GM19099 (cell line): ENCODE results near the gene FBLN2.

Experiments
- POLR2A ChIP-seq: IDR thresholded peaks from 3 replicates; pipeline ENCODE4 v1.6.1; 2011; ENCODE audit warnings: low read depth; ENCODE audit not compliant: insufficient read length; ENCODE audit errors: extremely low read depth

The FBLN2 gene

DNA sequence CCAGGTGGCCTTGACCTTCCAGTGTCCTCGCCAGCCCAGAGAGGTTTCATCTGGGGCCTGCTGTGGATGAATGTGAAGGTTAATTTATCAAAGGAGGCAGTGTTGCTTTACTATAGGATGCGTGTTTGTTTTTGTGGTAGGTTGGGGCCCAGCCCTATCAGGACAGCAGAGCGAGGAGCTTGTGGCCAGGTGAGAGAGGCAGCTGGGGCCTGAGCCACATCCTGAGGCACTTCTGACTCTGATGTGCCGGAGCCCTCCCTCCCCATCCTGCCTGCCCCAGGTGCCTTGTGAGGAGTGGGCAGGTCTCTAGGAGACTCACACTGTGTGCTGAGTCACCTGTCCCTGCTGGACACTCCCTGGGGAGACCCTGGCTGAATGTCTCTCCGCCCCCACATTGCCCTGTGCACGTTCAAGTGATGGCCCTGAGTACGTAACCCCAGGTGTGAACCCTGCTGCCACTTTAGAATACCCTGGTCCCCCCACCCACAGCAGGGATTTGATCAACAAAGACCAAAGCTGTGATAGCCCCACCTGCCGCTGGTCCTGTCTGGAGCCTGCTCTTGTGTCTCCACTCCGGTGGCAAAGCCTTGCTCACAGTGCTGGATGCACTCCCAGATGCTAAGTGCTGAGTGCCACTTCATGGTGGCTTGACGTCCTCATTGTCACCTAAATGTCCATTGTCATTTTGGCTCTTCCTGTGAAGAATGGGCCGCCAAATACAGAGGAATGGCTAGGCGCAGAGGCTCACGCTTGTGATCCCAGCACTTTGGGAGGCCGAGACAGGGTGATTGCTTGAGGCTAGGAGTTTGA is 16.0 kb downstream of the FBLN2 start:
- no peak for TF ChIP-seq POLR2A

DNA sequence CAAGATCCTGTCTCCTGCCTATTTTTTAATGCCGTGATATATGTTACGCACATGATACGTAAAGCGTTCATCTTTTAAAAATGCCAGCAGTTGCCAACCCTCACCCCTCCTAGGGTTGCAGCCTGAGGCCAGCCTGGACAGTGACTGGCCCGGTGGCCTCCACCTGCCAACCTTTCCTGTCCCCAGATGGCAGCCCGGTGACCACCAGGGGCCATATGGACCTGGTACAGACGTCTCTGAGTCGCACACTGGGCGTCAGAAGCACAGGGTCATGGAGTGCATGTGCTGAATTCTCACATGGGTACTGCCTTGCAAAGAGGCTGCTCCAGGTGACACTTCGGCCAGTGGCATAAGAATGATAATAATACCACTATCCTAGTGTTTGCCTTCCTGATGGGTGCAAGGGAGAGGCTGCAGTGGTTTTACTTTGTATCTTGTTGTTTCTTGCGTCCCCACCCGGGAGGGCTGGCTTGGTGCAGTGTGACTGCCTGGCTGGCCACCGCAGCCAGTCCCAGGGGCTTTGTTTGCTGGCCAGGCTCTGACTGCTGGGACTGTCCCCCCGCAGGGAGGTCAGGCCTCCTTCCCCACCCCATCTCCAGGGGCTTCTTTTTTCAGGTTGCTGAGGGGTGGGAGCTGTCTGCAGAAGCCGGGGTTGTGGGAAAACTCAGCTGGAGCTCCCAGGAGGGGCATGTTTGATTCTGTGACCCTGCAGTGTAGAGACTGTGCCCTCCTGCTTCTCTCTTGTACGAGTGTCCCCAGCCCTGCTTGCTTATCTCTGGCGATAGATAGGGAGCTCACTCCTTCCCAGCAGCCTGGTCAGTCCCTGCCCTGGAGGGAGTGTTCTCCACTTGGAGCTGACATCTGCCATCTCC is 16.9 kb downstream of the FBLN2 start:
- no peak for TF ChIP-seq POLR2A

DNA sequence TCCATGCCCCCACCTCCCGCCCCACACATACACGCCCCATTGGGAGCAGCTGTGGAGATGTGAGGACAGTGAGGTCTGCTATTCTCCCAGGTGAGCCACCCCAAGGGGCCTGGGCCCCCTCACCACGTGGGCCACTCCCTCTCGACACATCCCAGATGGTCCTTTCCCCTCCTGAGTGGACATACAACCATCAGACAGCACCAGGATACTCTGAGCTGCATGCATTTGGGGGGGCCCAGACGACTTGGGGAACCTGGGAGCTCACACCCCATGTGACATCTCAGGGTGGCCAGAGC is 17.5 kb downstream of the FBLN2 start:
- TF ChIP-seq POLR2A, result no peak

DNA sequence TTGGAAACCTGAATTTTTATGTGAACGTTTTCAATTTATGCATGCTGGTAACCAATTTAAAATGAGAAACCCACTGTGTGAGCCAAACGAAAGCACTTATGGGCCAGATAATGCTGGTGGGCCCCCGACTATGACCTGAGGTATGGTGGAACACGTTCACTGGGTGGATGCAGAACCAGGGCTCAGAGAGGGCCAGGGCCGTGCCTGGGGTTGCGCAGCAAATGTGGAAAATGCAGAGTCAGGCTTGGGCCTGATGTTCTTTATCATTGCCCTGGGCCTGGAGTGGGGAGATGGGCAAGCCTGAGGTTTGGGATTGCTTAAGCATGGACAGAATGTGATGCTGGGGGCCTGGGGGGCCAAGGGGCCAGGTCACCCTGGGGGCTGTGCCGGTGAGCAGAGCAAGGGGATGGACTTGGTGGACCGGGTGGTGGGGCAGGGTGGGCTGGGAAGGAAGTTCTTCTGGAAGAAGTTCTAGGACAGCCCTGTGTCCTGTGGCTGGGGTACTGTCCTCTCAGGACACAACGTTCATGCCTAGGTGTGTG is 17.9 kb downstream of the FBLN2 start:
- no peak for TF ChIP-seq POLR2A

DNA sequence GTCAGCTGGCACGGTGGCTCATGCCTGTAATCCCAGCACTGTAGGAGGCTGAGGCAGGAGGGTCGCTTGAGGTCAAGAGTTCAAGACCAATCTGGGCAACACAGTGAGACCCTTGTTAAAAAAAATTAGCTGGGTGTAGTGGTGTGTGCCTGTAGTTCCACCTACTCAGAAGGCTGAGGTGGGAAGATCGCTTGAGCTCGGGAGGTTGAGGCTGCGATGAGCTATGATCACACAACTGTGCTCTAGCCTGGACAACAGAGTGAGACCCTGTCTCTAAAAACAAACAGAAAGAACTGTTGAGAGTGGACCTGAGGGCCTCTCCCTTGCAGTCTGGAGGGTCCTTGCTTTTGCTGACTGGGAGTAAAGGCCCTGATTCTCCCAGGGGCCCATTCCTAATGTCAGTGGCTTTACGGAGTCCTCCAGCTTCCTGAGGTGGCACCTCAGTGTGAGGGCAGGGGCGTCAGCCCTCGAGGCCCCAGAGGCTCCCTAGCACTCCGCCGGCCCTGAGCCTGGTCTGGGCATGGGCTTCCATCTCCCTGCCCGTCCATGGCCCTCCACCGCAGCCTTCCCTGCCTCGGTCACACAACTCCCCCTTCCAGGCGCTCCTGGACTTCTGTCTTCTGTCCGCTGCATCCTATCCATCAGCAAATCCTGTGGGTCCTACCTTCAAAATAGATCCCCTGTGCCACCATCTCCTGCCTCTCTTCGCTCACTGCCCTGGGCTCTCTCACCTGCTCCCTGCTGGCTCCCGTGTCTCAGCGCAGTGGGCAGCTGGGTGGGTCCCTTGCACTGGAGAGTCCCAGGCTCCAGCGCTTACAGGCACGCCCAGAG is 19.0 kb downstream of the FBLN2 start:
- TF ChIP-seq POLR2A, result no peak

DNA sequence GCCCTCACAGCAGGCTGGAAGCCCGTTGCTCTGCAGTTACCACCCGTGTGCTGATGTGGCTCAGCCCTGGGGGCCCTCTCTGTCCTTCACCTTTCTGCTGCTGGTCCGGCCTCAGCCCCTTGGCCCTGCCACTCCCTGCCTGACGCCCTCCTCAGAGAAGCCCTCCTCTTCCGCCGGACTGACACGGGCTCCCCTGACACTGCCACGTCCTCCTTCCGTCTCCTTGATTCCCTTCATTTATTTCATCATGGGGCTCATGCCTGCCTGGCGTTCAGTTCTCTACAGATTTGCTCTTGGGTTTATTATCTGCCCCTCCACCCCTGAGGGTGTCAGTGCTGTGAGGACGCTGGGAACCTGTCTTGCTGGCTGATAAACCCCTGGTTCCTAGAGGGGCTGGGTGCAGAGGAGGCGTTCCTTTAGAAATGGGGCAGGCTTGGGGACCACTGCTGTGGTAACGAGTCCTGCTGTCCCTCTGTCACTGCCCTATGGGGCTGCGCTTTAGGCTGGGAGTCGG is 19.6 kb downstream of the FBLN2 start:
- TF ChIP-seq POLR2A, result no peak

DNA sequence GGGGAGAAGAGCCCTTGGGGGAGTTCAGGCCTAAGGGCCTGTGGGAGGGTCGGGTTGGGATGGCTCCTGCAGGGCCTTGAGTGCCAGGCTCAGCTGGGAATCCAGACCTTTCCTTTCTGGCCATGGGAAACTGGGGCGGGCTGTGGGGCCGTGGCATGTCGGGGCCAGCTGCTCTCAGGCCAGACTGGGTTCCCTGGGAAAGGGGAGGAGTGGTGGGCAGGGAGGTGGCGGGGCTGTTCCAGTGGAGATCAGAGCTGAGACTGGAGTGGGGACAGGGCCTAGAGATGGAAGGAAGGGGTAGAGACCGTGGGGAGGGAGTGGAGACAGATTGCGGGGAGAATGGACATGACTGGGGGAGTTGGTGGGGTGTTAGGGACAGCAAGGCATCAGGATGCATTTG is 20.3 kb downstream of the FBLN2 start:
- TF ChIP-seq POLR2A, result no peak

DNA sequence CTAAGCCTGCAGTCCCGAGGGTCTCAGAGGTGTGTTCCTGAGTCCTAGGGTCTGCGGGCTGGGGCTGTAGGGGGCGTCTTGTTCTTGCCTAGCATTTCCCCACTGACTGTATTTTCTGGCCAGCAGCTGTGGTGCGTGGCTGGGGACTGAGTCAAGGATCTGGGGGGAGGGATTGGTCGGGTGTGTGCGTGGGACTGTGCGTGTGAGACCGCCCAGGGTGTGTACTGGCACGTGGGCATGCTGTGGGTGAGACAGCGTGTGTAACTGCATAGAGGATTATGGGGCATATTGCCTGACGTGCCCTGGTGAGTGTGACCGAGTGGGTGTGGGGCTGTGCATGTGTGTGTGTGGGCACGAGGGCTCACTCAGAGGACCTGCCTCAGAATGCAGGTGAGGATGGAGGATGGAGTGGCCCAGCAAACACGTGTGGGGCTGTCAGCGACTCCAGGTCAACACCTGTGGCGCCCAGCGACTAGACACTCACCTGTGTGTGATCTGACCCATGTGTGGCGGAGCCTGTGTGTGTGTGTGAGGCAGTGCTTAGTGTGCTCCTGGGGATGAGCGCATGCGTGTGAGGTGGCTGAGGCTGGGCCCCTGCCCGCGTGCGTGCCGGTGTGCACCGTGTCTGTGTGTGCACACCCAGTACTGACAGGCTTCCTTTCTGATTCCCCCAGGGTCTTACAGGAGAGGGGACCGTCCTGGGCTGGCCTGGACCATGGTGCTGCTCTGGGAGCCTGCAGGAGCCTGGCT is 20.9 kb downstream of the FBLN2 start:
- TF ChIP-seq POLR2A, result no peak

DNA sequence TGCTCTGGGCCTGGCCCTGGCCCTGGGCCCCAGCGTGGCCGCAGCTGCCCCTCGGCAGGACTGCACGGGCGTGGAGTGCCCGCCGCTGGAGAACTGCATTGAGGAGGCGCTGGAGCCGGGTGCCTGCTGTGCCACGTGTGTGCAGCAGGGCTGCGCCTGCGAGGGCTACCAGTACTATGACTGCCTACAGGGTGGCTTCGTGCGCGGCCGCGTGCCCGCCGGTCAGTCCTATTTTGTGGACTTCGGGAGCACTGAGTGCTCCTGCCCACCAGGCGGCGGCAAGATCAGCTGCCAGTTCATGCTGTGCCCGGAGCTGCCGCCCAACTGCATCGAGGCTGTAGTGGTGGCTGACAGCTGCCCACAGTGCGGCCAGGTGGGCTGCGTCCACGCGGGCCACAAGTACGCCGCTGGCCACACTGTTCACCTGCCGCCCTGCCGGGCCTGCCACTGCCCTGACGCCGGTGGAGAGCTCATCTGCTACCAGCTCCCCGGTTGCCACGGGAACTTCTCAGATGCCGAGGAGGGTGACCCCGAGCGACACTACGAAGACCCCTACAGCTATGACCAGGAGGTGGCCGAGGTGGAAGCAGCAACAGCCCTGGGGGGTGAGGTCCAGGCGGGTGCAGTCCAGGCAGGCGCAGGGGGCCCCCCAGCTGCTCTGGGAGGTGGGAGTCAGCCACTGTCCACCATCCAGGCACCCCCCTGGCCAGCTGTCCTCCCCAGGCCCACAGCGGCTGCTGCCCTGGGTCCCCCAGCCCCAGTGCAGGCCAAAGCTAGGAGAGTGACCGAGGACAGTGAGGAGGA is 21.7 kb downstream of the FBLN2 start:
- TF ChIP-seq POLR2A, result no peak

DNA sequence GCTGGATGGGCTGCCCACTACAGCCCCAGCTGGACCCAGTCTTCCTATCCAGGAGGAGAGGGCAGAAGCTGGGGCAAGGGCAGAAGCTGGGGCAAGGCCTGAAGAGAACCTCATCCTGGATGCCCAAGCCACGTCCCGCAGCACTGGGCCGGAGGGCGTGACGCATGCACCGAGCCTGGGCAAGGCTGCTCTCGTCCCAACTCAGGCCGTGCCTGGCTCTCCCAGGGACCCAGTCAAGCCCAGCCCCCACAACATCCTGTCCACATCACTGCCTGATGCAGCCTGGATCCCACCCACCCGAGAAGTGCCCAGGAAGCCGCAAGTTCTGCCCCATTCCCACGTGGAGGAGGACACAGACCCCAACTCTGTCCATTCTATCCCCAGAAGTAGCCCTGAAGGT is 22.3 kb downstream of the FBLN2 start:
- TF ChIP-seq POLR2A, result no peak

DNA sequence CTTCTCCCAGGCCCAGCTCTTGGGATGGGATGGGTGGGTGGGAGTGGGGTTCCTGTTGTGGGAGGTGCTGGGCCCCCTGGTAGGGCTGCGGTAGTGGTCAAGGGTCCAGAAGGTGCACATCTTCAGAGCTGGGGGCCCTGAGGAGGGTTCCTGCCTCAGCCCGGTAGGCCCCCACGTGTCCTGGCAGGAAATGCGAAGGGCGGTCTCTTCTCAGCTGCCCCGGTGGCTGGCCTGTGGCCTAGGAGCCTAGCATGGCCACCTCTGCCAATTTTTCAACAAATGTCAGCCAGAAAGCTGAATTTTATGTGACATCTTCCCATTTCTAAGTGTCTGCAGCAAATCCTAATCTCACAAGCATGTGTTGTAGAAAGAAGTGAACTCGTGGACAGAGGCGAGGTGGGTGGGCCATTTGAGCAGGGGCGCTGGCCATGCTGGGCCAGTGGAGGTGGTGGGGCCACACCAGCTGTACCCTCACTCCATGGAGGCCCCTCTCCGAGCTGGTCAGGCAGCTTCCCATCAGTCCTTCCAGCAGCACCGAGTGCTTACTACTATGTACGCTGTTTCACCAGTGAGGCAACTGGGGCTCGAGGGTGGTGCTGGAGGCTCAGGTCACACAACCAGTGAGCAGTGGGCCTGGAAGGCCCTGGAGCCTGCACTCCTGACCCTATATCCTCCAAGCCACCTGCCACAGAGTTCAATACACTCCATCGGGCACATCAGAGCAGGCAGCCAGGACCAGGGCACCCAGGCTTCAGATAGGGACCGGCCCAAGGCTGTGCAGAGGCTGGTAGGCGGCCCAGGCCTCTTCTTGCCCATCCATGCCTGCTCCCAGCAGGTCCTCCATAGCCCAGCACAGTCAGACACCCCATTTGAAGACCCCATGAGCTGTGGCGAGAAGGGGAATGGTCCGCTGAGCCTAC is 23.2 kb downstream of the FBLN2 start:
- TF ChIP-seq POLR2A, result no peak

DNA sequence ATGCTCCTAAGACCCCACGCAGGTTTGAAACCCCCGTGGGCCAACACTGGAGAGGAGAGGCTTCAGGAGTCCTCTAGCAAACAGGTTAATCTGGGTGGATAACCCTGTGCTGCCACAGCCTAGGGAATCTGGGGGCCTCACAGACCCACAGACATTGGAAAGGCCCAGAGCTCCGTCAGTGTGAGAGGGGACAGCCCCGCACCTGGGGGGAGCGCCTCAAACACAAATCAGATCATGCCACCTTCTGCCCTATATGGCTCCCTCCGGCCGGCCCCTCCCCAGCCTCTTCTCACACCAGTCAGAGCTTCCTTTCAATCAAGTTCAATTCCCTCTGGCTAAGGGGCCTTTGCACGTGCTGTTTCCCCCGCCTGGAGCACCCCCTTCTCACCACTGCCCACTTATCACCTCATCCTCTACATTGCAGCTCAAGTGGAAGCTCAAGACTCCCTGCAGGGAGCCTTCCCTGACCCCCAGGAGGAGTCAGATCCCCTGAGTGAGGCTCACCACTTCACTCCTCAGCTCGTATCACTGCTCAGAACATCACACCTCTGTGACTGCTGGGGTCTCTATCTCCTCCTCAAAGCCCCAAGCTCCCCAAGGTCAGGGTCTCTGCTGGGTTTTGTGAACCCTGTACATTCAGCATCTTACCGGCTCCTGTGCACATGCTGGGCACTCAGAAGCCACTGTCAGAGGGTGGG is 24.1 kb downstream of the FBLN2 start:
- no peak for TF ChIP-seq POLR2A
